Kidney tubule cell (primary cell): ENCODE data around the gene UBE2F.
"Not testable (repeated sequence)": the region's sequence is repeated elsewhere in the genome, so short reads cannot be mapped to it uniquely, and the experiment has no call there.

Source experiments
- DNase-seq: peaks from one replicate; pipeline ENCODE4 v3.0.0-alpha.2; 2018; ENCODE audit warnings: low spot score

The UBE2F gene

DNA sequence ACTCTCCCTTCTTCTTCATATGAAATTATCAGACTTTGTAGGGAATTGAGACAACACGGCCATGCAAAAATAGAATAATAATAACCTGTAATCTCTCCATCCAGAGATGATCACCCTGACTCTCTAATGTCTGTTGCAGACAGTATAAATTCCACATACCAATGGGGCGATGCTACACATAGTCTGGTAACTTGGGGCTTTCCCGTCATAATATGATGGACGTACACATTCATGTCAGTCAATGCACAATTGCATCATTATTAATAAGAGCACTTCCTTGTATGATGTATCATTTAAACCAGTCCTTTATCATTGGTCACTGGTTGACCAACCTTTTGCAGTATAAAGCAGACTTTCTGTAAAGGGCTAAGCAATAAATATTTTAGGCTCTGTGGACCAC is 54.5 kb downstream of the UBE2F start:
- DNase-seq: peak; percentile 92

DNA sequence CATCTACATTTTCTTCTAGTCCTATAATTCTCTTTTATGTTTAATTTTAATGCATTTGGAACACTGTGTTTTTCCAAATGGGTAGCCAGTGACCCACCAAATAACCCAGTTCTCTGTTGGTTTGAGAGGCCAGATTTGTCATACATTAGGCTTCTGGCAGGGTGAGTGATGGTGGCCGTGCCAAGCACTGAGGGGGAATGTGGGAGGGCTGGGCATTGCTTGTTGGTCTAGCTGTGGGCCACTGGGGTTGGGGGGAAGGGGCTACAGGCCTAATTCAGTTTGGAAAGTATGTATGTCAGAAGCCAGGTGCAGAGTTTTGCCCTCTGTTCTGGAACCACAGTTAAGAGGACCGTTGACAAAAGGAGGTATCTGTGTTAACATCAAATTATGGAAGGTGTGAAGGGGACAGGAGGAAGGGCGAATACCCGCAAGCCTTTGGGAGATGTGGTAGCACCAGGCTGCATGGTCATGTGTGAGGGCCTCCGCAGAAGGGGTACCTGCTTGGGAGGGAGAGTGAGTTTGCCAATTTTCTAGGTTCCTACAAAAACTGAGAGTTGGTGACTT is 55.9 kb downstream of the UBE2F start:
- no peak for DNase-seq

DNA sequence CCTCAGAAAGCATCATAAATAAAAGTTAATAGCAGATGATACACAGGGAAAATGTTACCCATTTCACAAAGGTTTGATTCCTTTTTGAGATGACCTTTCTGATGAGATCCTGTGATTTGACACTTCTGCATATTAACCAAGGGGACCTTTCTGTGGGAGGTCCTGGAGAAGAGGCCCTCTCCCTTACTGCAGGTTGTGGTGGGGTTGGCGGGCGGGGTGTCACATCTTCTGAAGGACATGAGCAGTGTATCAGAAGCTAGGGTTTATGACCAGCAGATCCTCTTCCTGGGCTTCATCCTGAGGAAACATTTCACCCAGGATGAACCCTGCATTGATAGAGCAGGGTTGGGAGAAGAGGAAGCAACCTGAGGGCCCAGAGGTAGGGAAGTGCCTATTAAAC is 56.8 kb downstream of the UBE2F start:
- DNase-seq: no peak

DNA sequence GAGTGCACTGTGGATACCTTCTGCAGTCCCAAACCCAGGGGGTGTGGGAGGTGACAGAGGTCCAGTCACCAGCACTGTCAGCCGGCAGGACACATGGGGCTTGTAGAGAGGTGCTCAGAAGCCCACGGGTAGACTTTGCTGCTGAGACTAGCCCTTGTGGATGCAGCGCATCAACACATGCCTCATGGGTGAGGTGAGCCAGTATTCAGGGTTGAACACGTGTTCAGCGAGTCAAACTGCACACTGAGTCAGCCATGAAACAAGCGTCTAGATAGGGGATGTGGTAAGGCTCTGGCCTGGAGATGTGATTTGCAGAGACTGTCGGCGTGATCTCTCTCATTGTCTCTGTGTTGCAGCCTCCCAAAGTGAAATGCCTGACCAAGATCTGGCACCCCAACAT is 58.2 kb downstream of the UBE2F start:
- DNase-seq: peak; percentile 61

DNA sequence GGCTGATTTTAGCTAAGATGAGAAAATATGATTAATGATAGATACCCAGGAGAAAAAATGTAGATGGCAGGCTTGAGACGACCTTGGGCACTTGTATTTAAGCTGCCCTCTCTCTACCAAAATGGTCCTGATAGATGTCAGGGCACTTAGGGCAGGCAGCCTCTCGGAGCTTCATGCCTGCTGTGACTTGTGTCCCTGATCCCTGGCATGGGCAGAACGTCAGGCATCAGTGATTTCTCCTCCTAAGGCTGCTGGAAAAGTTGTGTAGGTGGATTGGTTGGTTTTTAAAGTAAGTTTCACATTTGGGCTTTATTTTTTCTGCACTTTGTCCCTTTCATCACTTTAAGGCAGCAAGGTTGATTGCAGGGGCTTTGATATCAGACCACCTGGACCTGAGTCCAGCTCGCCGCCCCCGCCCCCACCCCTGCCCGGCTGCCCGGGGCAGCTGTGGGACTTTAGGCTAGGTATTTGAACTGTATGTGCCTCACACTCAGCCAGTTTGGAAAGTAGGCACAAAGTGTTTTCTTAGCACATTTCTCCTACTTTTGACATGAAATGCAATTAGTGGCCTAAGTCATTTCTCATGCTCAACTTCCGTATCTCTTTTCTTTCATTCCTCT is 59.0 kb downstream of the UBE2F start:
- DNase-seq: peak; percentile 8

DNA sequence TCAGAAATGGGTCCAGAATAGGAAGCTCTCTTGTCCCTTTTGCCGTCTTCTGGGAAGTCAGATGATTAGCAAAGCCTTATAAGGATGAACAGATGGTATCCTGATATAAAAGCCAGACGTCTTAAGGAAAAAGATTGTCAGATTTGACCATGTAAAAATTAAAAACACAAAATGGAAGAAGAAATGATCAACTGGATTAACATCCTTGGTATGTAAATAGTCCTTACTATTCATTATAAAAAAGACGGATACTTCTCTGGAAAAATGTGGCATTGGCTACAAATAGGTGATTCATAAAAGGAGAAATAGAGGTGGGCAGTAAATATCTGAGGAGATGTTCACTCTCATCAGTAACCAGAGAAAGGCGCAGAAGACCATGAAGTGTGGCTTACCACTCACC is 60.2 kb downstream of the UBE2F start:
- DNase-seq: no peak

DNA sequence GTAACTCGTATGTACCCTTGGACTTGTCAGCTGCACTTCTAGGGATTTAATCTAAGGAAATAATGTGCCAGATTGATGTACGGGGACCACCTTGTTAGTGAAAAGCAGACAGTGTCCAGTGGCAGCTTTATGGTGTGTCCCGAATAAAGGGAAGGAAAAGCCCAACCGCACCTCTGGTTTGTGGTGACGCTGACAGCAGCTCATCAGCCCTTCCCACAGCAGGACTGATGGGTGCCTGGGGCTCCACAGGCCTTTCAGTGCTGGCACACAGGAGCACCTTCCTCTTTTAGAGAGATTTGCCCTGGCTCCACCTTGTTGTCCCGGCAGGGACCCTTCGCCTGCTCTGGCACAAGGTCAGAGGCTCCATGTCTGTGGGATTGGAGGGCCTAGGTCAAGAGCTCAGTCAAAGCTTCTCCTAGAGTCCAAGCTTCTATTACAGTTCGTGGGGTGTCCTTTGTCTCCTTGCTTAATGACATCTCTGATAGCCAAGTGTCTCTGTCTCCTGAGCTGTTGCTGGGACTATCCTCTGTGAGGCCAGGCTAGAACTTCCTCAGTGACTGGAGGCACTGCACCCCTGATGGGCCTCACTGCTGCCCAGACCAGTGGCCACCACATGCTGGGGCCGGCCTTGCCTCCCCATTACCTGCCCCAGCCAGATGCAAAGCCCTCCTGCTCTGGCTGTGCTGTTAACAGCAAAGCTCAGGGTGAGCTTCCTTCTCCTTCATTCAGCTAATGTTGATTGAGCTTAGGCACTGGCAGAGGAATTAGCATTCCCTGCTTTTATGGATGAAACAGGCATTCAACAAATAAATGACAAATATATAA is 61.0 kb downstream of the UBE2F start:
- no peak for DNase-seq

DNA sequence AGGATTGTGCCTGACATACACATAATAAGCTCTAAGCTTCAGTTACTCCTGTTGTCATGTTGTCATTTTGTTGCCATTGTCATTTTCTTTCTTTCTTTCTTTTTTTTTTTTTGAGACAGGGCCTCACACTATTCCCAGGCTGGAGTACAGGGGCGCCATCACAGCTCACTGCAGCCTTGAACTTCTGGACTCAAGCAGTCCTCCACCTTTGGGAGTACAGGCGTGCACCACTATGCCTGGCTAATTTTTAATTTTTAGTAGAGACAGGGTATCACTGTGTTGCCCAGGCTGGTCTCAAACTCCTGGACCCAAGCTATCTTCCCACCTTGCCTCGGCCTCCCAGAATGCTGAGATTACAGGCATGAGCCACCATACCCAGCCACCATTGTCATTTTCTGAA is 63.0 kb downstream of the UBE2F start:
- DNase-seq: no peak

DNA sequence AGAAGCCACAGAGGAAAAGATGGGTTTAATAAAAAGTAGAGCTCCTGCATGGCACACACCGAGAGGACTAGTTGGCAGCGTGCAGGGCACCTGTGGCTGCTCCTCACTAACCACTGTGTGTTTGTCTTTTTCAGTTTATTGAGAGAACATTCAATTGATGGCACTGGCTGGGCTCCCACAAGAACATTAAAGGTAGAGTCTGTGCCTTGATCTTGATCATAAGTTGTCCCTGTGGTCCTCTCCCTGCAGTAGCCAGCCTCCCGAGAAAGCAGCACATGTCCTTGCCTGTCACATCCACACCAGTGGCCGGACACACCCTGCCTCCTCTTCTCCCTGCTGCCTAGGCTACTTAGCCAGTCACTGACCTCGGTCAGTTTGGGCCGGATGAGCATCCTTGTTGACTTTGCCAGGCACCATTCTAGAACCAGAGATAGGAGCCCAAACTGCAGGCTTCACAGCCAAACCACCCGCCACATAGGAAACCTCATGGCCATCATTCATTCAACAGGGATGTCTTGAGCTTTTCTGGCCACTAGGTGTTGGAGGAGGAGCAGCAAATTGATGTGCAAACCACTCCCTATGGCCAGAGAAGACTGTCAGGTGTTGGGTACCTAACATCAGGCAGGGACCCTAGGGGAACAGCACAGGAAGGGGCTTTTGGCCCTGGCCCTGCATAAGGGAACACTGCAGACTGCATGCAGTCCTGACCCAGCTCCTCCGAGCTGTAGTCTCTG is 63.8 kb downstream of the UBE2F start:
- no peak for DNase-seq

DNA sequence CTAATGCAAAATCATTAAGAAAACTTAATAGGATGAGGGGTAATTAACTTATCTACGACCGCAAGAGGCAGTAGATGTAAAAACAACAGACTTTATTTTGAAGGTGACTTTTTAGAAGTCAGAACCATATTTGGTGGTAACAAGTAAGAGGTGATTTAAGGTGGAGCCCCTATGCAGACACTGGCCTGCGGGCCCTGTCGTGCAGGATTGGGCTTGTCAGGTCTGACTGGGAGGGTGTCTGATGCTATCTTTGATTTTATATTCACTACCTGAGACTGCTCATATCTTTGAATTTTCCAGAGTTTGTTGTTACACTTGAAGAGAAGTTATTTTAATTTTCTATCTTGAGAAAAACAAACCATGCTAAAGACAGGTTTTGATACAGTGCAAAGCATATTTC is 64.9 kb downstream of the UBE2F start:
- no peak for DNase-seq

DNA sequence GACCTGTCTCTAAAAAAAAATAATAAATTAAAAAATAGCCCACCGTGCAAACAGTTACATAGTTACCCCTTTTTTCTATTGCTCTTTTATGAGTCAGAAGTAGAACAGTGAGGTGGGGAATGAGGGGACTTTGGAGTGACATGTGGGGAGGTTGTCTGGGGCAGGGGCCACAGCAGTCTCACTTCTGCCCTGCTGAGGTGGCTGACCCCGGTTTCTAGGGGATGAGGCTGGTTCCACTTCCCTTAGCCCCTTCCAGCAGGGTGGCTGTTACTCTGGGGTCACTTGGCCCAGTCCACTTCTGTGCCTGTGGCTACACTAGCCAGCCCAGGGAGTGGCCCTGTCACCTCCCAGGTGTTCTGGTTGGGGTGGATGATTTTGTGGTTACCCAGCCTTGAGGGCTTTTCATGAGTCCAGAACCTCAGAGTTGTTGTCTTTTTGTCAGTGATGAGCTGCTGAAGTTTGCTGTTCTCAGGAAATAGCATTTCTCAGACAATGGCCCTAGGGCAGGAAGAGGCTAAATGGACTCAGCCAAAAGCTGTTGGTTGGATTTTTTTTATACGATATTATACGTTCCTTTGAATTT is 66.0 kb downstream of the UBE2F start:
- DNase-seq: no peak

DNA sequence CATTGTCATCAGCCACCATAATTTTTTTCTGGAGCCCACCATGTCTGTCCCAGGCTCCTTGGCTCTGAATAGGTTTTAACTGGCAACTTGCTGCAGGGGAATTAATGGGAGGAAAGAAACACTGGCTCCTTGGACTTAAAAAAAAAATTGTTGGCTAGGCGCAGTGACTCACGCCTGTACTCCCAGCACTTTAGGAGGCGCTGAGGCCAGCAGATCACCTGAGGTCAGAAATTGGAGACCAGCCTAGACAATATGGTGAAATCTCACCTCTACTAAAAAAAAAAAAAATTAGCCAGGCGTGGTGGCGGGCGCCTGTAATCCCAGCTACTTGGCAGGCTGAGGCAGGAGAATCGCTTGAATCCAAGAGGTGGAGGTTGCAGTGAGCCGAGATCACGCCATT is 67.2 kb downstream of the UBE2F start:
- not testable (repeated sequence) for DNase-seq

DNA sequence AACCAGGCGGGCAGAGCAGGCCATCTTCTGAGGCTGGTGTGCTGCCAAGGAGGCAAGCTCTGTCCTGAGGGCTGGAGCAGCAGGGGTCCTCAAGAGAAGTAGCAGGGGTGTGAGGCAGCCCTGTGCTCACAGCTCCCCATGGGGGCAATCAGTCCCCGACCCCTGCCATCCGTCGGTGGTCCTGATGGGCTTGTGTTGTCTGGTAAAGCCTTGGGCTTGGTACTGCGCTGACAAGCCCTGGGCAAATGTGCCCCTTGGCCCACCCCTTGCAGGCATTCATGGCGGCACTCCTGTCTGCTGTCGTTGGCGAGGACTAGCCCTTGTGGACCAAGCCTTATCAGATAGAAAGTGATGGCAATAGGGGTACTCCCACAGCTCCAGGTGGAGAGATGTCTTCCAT is 71.4 kb downstream of the UBE2F start:
- no peak for DNase-seq

DNA sequence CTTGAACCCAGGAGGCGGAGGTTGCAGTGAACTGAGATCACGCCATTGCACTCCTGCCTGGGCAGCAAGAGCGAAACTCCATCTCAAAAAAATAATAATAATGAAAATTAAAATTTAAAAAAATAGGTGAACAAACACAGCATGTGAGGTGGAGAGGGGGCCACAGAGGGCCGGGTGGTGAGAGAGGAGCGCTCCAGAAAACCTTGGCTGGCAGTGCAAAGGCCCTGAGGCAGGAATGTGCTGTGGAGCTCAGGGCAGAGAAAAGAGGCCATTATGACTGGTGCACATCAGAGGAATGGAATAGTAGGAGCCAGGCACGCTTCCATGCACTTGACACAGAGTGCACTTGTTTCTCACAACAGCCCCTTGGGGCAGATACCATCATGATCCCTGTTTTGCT is 72.3 kb downstream of the UBE2F start:
- no peak for DNase-seq

DNA sequence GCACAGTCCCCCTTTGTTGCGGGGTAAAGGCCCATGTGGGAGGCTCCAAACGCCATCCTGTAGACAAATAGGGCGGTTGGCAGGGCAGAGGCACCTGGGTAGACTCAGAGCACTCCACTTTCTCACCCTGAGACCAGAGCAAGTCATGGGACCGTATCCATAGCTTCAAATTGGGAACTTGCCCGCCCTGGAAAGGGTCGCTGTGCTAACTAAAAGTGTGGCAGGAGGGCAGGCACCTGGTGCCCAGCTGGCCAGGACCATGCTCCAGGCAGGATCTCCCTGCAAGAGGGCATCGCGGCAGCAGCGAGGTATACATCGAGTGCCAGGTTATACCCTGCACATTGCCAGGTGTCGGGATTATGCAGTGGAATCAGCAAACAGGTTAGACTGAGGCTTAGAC is 73.2 kb downstream of the UBE2F start:
- DNase-seq: no peak

DNA sequence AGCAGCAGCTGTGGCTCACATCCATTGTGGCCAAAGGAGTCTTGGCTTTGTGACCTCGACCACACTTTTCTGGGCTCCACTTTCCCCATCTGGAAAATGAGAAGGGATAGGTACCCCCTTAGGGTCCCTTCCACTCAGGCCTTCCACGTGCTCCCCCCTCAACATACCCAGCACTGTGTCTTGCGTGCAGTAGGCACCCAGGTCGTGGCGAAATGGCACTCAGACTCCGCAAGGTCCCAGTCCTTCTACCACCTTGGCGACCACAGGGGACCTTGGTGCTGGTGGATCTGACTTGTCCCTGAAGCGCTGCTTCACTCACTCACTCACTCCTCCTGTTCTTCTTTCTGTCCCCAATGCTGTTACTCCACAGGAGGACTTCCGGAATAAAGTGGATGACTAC is 74.1 kb downstream of the UBE2F start:
- no peak for DNase-seq

DNA sequence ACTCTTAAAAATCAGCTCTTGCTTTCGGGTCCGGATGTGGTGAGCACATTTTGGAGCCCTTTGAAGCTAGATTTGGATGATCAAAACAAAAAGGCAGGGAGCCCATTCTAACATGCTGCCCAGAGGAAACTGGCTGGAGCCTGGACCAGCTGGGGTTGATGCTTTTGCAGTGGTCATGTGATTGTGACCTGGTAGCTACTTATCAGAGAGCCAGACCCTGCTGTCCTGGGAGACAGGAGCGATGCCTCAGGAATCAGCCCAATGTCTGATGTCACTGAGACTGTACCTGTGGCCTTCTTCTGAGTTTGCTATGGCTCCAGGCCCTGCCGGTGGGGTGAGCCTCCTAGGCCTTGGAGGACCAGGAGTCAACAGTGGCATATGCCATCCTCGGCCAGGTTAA is 75.3 kb downstream of the UBE2F start:
- no peak for DNase-seq

DNA sequence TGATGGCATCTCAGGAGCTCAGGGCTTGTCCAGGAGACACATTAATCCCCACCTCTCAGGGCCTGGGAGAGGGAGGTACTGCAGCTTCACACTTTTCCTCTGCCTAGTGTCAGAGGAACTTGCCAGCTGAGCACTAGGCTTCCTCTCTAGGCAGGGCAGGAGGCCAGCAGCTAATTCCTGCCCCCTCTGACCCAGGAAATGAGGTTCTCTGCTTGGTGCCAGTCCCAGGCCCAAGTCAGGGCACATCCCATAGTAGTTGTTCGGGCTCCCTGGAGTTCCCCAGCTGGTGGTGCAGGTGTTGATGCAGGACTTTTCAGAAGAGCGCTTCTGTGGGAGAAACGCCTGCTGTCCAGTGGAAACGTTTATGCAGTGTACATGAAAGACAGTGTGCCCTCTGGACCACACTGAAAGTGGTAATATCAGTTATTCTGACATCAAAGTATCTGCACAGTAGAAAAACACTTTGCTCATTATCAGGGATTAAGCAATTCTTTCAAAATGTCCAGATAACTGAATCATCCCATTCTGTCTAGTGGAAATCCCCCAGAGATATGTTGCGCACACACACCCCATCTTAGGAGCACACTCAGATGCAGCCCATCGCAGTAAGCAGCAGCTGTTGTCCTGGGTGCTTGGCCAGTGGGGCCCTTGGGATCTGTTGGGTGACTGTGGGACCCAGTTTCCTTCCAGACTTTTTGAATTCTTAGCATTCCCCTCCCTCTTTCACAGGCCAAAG is 76.2 kb downstream of the UBE2F start:
- no peak for DNase-seq

DNA sequence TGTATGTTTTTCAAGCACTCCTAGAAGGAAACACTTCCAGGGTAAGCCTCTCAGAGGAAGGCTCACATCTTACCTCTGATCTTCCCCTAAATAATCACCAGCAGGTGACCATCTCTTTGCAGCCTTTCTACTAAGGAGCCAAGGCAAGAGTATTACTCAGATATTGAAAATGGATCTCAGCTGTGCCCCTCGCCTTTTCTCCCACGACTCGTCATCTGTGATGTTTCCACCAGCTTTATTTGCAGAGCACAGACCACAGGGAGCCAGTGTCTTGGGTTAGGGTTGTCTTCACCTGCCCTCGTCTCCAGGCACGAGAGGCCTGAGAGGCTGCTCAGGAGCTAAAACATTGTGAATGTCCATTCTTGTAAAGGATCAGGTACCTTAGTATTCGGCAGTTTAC is 77.0 kb downstream of the UBE2F start:
- no peak for DNase-seq

DNA sequence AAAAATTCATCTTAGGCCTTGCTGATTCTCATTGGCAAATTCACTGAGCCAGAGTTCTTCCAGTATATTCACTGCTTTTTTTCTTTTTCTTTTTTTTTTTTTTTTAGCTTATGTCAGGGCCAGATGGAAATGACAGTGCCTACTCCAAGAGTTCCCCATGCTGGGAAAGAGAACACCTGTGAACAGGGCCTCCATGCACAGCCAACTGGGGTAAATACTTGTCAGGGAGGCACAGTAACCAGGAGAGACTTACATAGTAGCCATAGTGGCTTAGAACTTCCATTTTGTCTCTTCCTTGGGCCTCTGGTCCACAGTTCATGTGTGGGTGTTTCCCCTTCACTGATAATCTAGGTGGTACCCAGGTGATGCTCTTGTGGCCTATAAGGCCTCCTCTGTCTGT is 78.8 kb downstream of the UBE2F start:
- DNase-seq: no peak

DNA sequence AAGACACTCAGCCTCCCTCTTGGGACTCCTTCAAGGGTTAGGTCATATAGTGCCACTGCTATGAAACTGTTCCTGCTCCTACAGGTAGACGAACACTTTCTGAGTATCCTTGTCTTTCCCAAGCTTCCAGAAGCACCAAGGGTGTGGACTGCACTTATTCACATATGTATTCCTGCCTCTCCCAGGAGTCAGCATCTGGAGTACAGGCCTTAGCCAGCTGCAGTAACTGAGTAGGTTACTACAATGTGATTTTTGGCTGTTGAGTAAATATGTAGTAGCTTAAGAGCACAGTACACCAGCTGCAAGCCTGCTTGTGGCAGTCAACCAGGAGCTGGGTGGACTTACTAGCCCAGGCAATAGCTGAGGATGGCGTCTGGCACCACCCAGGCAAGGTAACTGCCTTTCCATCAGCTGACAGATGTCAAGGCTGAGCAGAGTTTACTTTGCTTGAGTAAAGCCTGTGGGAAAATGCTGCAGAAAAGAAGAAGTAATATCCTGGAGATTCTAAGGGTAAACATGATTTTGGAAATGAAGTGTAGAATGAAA is 80.0 kb downstream of the UBE2F start:
- no peak for DNase-seq
